Activated CD4-positive, alpha-beta memory T cell treated with anti-CD3 and anti-CD28 coated beads for 36 hours (primary cell): Measurements from ENCODE around the gene GOLGA6D. TPM values are rescaled to one million over a fixed set of nuclear protein-coding genes. Genes with fewer than 3 reads are reported as not detected.
"Not testable (repeated sequence)": the region's sequence is repeated elsewhere in the genome, so short reads cannot be mapped to it uniquely, and the experiment has no call there.

ENCODE experiments used
- CTCF ChIA-PET: fragments of 350-600 bp; sonication (Branson Sonifier 250); formaldehyde crosslinking; loops from one replicate; lab custom pipeline; 2021; ENCODE audit warnings: antibody characterized with exemption, inconsistent platforms; lab: Charles Lee
- POLR2A ChIA-PET: fragments of 350-600 bp; sonication (Branson Sonifier 250); formaldehyde crosslinking; loops from one replicate; lab custom pipeline; 2021; ENCODE audit warnings: antibody characterized with exemption; lab: Charles Lee
- DNase-seq: peaks from one replicate; pipeline ENCODE4 v3.0.0-alpha.2; 2020
- H3K27ac Mint-ChIP-seq: one replicate; pipeline ENCODE4 v1.8.0; 2021; ENCODE audit warnings: mixed read lengths
- H3K27me3 Mint-ChIP-seq: one replicate; pipeline ENCODE4 v1.8.0; 2021; ENCODE audit warnings: mixed read lengths
- H3K36me3 Mint-ChIP-seq: one replicate; pipeline ENCODE4 v1.8.0; 2021; ENCODE audit warnings: mixed read lengths
- H3K4me1 Mint-ChIP-seq: one replicate; pipeline ENCODE4 v1.8.0; 2021; ENCODE audit warnings: low read depth, mixed read lengths
- H3K4me3 Mint-ChIP-seq: one replicate; pipeline ENCODE4 v1.8.0; 2021; ENCODE audit warnings: mild to moderate bottlenecking, mixed read lengths
- H3K9me3 Mint-ChIP-seq: one replicate; pipeline ENCODE4 v1.8.0; 2021; ENCODE audit warnings: mixed read lengths
- intact Hi-C: fragments of 100-400 bp; cut with micrococcal nuclease; formaldehyde crosslinking; loops from one replicate; pipeline ENCODE4 v1.15.1; 2023
- total RNA-seq, 2 experiments: library from RNA; stranded (reverse); gene quantifications; one replicate each; pipeline ENCODE4 v1.2.3, GENCODE V29; 2021

The GOLGA6D gene
- total RNA-seq, 2 experiments from 2014 or later: 0.12 TPM; not detected in 1

DNA sequence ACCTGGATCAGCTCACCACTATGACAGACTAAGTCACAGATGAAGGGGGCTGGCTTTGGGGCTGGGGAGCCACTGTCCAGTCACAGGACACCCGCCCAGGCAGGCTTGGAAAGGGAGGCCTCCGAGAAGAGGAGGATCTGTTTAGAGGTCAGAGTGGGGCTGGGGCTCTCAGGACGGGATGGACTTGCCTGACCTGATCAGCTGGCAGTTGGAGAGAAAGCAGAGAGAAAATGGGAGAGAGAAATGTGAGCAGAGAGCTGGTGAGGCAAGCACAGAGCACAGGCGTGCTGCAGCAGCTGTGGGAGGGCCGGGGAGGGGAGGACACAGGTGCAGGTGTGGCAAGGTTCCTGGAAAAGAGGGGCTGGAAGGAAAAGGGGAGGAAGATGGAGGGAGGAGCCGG lies 17.4 kb downstream of the GOLGA6D start:
- POLR2A ChIA-PET, H3K4me3 Mint-ChIP-seq, H3K9me3 Mint-ChIP-seq, H3K27me3 Mint-ChIP-seq, H3K27ac Mint-ChIP-seq, H3K4me1 Mint-ChIP-seq, intact Hi-C loops, DNase-seq, H3K36me3 Mint-ChIP-seq: not testable (repeated sequence)
- CTCF ChIA-PET: interaction anchor here (1.5 kb wide), 1 partner anchor 8 kb away, joined by 4 read pairs; no protein-coding TSS in a partner anchor

DNA sequence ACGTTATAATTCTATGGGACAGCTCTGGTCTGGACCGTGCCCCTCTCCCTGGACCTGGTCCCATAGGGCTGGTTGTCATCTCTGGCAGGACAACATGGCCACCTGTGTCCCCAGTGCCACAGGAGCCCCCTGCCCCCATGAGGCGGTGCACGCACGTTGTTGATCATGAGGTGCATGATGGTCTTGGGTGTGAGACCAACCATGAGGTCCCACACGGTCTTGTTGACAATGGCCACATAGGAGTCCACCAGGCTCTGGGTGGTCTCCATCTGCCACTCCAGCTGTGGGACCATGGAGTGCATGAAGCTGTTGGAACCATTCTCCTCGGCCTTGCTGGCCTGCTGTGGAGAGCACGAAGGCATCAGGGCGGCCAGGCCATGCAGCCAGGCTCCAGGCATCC lies 19.7 kb downstream of the GOLGA6D start:
- no peaks in the 10 kb centered on the region for H3K9me3 Mint-ChIP-seq
- no peak for DNase-seq
- no peaks in the 10 kb centered on the region for H3K4me1 Mint-ChIP-seq
- intact Hi-C loops: no loop called here
- no peak overlapping the region for H3K27ac Mint-ChIP-seq
- CTCF ChIA-PET: no interaction called here
- POLR2A ChIA-PET: no interaction called here
- H3K27me3 Mint-ChIP-seq: peaks cover 12% of the 10 kb centered on the region
- no peak overlapping the region for H3K4me3 Mint-ChIP-seq
- no peaks in the 10 kb centered on the region for H3K36me3 Mint-ChIP-seq

DNA sequence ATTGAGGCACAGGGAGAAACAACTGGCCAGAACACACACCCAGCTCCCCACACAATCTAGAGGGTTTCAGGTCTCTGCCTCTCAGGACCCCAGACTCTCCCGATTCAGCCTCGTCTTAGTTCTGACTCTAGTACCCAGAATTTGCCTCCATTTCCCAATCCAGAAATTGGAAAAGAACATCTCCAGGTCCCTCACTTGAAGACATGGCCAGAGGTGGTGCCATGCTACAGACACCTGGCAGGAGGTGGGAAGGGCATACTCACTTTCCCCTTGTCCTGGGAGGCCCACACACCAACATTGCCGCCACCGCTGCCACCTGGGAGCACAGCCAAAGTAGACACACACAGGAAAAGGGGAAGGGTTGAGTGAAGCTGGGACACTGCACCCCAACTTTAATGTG lies 20.1 kb downstream of the GOLGA6D start:
- POLR2A ChIA-PET, H3K27ac Mint-ChIP-seq, H3K36me3 Mint-ChIP-seq, H3K9me3 Mint-ChIP-seq, CTCF ChIA-PET, intact Hi-C loops, DNase-seq, H3K4me1 Mint-ChIP-seq, H3K4me3 Mint-ChIP-seq: not testable (repeated sequence)
- peaks cover 15% of the 10 kb centered on the region for H3K27me3 Mint-ChIP-seq

DNA sequence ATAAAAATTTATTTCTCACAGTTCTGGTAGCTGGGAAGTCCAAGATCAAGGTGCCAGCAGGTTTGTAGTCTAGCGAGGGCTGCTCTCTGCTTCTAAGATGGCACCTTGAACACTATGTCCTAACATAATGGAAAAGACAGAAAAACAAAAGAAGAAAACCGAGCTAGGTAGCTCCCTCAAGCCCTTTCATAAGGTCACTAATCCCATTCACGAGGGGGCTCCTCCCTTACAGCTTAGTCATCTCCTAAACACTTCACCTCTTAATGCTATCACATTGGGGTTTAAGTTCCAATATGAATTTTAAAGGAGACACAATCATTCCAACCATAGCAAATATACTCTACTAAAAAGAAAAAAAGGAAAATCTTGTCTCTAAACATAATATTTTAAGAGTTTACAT lies 23.6 kb downstream of the GOLGA6D start:
- CTCF ChIA-PET: no interaction called here

GRCh38 chr15:75307778-75308390 lies 25.2 kb downstream of the GOLGA6D start:
- Mint-ChIP-seq H3K4me3 (no peak overlapping the region), H3K36me3 (no peaks in the 10 kb centered on the region), H3K4me1 (no peaks in the 10 kb centered on the region), H3K27me3 (peaks cover 24% of the 10 kb centered on the region), H3K27ac (no peak overlapping the region), H3K9me3 (no peaks in the 10 kb centered on the region)
- POLR2A ChIA-PET: no interaction called here
- intact Hi-C loops: no loop called here
- peak; percentile 27 for DNase-seq
- CTCF ChIA-PET: interaction anchor here (1.2 kb wide), 1 partner anchor 8 kb away, joined by 4 read pairs; no protein-coding TSS in a partner anchor

More for the DNA sequence above, 23.6 kb downstream of the GOLGA6D start:
- Mint-ChIP-seq H3K27me3 (peaks cover 20% of the 10 kb centered on the region), H3K4me1 (no peaks in the 10 kb centered on the region), H3K4me3 (no peak overlapping the region), H3K36me3 (no peaks in the 10 kb centered on the region), H3K27ac (no peak overlapping the region), H3K9me3 (no peaks in the 10 kb centered on the region)
- POLR2A ChIA-PET: no interaction called here
- no peak for DNase-seq
- intact Hi-C loops: no loop called here

- no peaks in the 10 kb centered on the region for H3K4me1 Mint-ChIP-seq
- intact Hi-C loops: no loop called here
- POLR2A ChIA-PET: no interaction called here
- CTCF ChIA-PET: no interaction called here
- no peak overlapping the region for H3K4me3 Mint-ChIP-seq
- H3K9me3 Mint-ChIP-seq: no peaks in the 10 kb centered on the region
- no peaks in the 10 kb centered on the region for H3K36me3 Mint-ChIP-seq
- DNase-seq: no peak
- H3K27me3 Mint-ChIP-seq: peaks cover 24% of the 10 kb centered on the region
- H3K27ac Mint-ChIP-seq: no peak overlapping the region
These were observed 27.1 kb downstream of the GOLGA6D start for GRCh38 chr15:75309711-75310110.

GRCh38 chr15:75312548-75312947 lies 29.9 kb downstream of the GOLGA6D start:
- intact Hi-C loops, CTCF ChIA-PET, H3K9me3 Mint-ChIP-seq, H3K36me3 Mint-ChIP-seq, H3K27ac Mint-ChIP-seq, H3K4me1 Mint-ChIP-seq, H3K4me3 Mint-ChIP-seq, POLR2A ChIA-PET: not testable (repeated sequence)
- DNase-seq: peak; percentile 18
- H3K27me3 Mint-ChIP-seq: peaks cover 11% of the 10 kb centered on the region

DNA sequence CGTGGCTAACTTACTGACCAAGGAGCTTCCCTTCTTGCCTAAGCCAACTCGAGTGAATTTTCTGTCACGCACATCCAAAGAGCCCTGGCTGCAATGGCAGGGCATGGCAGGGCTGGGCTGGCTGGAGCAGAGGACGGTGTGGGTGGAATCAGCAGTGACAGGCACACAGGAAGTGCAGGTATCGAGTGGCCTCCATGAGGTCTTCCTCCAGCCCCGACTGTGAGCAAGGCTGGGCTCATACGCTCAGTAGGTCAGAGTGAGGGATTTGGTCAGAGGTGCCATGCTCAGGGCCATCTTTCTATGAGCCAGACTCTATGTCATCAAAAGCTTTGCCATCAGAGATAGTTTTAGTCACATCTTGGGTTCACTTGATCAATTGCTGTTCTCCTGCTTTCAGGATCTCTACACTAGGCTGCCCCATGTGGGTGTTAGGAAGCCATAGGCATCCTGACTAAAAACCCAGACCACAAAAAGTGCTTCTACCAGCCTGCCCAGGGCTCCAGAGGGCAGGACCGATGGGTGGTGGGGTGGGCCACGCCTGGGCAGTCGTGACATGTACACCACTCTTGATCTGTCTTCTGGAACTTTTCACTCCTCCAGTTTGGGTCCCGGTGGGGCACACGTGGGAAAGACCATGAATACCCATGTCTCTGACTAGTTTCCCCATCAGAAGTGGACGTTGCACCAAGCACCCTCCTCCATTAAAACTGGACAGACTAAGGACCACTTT lies 30.6 kb downstream of the GOLGA6D start:
- ChIA-PET CTCF (no interaction called here), POLR2A (no interaction called here)
- Mint-ChIP-seq H3K9me3 (no peaks in the 10 kb centered on the region), H3K4me3 (no peak overlapping the region), H3K27me3 (peaks cover 8% of the 10 kb centered on the region), H3K4me1 (no peaks in the 10 kb centered on the region), H3K27ac (no peak overlapping the region), H3K36me3 (no peaks in the 10 kb centered on the region)
- intact Hi-C loops: no loop called here
- no peak for DNase-seq

DNA sequence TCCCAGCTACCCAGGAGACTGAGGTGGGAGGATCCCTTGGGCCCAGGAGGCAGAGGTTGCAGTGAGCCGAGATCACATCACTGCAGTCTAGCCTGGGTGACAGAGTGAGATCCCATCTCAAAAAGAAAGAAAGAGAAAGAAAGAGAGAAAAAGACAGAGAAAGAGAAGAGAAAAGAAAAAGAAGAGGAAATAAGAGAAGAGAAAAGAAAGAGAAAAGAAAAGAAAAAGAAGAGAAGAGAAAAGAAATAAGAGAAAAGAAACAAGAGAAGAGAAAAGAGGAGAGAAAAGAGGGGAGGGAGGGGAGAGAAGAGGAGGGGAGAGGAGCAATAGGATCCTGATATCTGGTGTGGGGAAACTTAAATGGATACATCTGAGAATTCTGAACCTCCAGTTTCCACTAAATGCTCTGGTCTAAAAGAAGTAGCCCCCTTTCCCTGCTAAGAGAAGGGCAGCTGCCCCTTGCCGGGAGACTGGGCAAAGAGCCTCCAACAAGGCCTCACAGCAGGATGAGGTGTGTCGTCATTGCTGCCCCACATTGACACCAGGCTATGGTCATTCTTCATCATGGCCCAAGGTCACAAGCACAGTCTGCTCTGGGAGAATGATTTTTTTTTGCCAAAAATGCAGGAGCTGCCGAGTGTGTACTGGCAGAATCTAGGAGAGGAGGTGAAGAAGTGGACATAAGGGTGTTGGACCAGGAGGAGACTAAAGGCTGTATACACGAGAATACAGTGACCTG lies 32.1 kb downstream of the GOLGA6D start:
- Mint-ChIP-seq H3K27ac (no peak overlapping the region), H3K27me3 (peaks cover 5% of the 10 kb centered on the region), H3K4me1 (no peaks in the 10 kb centered on the region), H3K9me3 (no peaks in the 10 kb centered on the region), H3K4me3 (no peak overlapping the region), H3K36me3 (no peaks in the 10 kb centered on the region)
- ChIA-PET CTCF (no interaction called here), POLR2A (no interaction called here)
- no peak for DNase-seq
- intact Hi-C loops: no loop called here

GRCh38 chr15:75319231-75319897 lies 36.7 kb downstream of the GOLGA6D start:
- H3K27ac Mint-ChIP-seq, H3K9me3 Mint-ChIP-seq, POLR2A ChIA-PET, DNase-seq, intact Hi-C loops, H3K36me3 Mint-ChIP-seq, H3K4me3 Mint-ChIP-seq, CTCF ChIA-PET, H3K4me1 Mint-ChIP-seq, H3K27me3 Mint-ChIP-seq: not testable (repeated sequence)

DNA sequence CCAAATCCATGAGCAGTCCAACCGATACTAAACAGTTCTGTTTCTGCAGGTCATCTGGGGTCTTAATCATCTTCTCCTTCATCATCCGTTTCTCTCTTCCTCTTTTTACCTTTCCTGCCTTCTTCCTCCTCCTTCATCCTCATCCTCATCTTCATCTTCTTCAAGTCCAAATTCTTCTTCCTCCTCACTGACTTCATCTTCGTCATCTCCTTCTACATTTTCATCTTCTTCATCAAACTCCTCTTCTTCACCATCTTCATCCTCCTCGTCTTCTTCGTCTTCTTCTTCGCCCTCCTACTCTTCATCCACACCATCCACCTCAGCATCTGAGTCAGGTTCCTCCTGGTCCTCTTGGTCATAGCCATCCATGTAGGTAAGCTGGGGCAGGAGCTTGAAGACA lies 39.1 kb downstream of the GOLGA6D start:
- Mint-ChIP-seq H3K4me1 (no peaks in the 10 kb centered on the region), H3K9me3 (no peaks in the 10 kb centered on the region), H3K4me3 (no peak overlapping the region), H3K27ac (no peak overlapping the region), H3K27me3 (no peaks in the 10 kb centered on the region), H3K36me3 (no peaks in the 10 kb centered on the region)
- CTCF ChIA-PET: interaction anchor here (0.6 kb wide), 1 partner anchor 315 kb away, joined by 3 read pairs; no protein-coding TSS in a partner anchor
- intact Hi-C loops: no loop called here
- POLR2A ChIA-PET: interaction anchor here (0.6 kb wide), 1 partner anchor 319 kb away, joined by 4 read pairs; no protein-coding TSS in a partner anchor
- no peak for DNase-seq

DNA sequence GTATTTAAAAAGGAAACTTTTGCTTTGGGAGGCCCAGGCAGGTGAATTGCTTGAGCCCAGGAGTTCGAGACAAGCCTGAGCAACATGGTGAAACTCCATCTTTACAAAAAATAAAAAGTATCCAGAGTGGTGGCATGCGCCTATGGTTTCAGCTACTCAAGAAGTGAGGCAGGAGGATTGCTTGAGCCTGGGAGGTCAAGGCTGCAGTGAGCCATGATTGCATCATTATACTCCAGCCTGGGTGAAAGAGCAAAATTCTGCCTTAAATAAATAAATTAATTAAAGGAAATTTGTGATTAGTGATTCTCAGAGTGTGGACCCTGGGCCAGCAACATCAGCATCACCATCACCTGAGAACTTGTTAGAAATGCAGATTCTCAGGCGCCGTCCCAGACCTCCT lies 43.3 kb downstream of the GOLGA6D start:
- peaks cover 3% of the 10 kb centered on the region for H3K27me3 Mint-ChIP-seq
- no peak for DNase-seq
- no peak overlapping the region for H3K27ac Mint-ChIP-seq
- CTCF ChIA-PET: no interaction called here
- intact Hi-C loops: no loop called here
- no peaks in the 10 kb centered on the region for H3K36me3 Mint-ChIP-seq
- no peak overlapping the region for H3K4me3 Mint-ChIP-seq
- POLR2A ChIA-PET: no interaction called here
- no peaks in the 10 kb centered on the region for H3K4me1 Mint-ChIP-seq
- H3K9me3 Mint-ChIP-seq: no peaks in the 10 kb centered on the region
